ENCODE results near the gene ARFGAP1. TPM values are rescaled to one million over a fixed set of nuclear protein-coding genes. Genes with fewer than 3 reads are reported as not detected.

The ARFGAP1 gene
- total and polyA plus RNA-seq, 2 experiments from 2014 or later: 41.5 to 95.5 TPM

GRCh38 chr20:63292292-63292701 lies 19.7 kb downstream of the ARFGAP1 start:
- Histone ChIP-seq H3K4me1 (ENCODE audit: insufficient read depth) (peaks cover 22% of the 10 kb centered on the region), H3K79me2 (replicated peaks; ENCODE audit: insufficient read depth) (no peaks in the 10 kb centered on the region), H3K36me3 (ENCODE audit: insufficient read depth) (no peaks in the 10 kb centered on the region; the same call in 1 of the 2 replicates), H4K20me1 (replicated peaks; ENCODE audit: insufficient read depth) (no peaks in the 10 kb centered on the region), H3K4me2 (no peak overlapping the region), H3K9me2 (ENCODE audit: insufficient read depth) (no peaks in the 10 kb centered on the region), H2AFZ (no peak overlapping the region), H3K27ac (ENCODE audit: low read depth) (no peak overlapping the region), H3K27me3 (ENCODE audit: insufficient read depth) (no peaks in the 10 kb centered on the region), H3F3A (replicated peaks; ENCODE audit: low read depth) (no peaks in the 10 kb centered on the region), H3K4me3 (no peak overlapping the region)
- ATAC-seq: no peak
- Mint-ChIP-seq H3K27ac (no peak overlapping the region), H3K4me1 (peaks cover 21% of the 10 kb centered on the region), H3K4me3 (no peak overlapping the region), H3K27me3 (ENCODE audit: insufficient read depth, low read depth, poor library complexity) (peaks cover 28% of the 10 kb centered on the region), H3K9me3 (no peaks in the 10 kb centered on the region), H3K36me3 (ENCODE audit: low read depth) (peaks cover 8% of the 10 kb centered on the region)
- TF ChIP-seq STAT1 (IDR thresholded peaks at IDR 0.05; ENCODE audit: unreplicated experiment): no peak
- no peak for TF ChIP-seq EZH2phosphoT487 (IDR thresholded peaks at IDR 0.05; ENCODE audit: unreplicated experiment)
- no peak for TF ChIP-seq CREB1 (CRISPR knock-in tag; IDR thresholded peaks at IDR 0.05; ENCODE audit: low read depth)
- no peak for TF ChIP-seq POLR2AphosphoS5 (IDR thresholded peaks at IDR 0.05; ENCODE audit: low read depth)
- TF ChIP-seq NANOG (IDR thresholded peaks at IDR 0.05; ENCODE audit: borderline replicate concordance): no peak
- no peak for TF ChIP-seq ETS1 (IDR thresholded peaks at IDR 0.05)
- TF ChIP-seq REST (IDR thresholded peaks at IDR 0.05; ENCODE audit: unreplicated experiment): no peak
- TF ChIP-seq JUNB (IDR thresholded peaks at IDR 0.05; ENCODE audit: unreplicated experiment): no peak
- DNase-seq (ENCODE audit: low spot score): no peak

- Histone ChIP-seq H3K4me3 (no peak within 1 kb of the TSS), H3K4me2 (no peak within 1 kb of the TSS), H3K79me2 (replicated peaks; ENCODE audit: insufficient read depth) (no peaks in the 10 kb centered on the region), H4K20me1 (replicated peaks; ENCODE audit: insufficient read depth) (no peaks in the 10 kb centered on the region), H3K36me3 (ENCODE audit: insufficient read depth) (no peaks in the 10 kb centered on the region), H3K9me2 (ENCODE audit: insufficient read depth) (no peaks in the 10 kb centered on the region), H3F3A (replicated peaks; ENCODE audit: low read depth) (no peaks in the 10 kb centered on the region), H3K27ac (ENCODE audit: low read depth) (no peak within 1 kb of the TSS), H3K27me3 (ENCODE audit: insufficient read depth) (no peaks in the 10 kb centered on the region), H3K4me1 (ENCODE audit: insufficient read depth) (peaks cover 22% of the 10 kb centered on the region), H2AFZ (no peak within 1 kb of the TSS)
- H3K4me3 Mint-ChIP-seq: no peak within 1 kb of the TSS
- peaks cover 8% of the 10 kb centered on the region for H3K36me3 Mint-ChIP-seq (ENCODE audit: low read depth)
- ATAC-seq (no peak), DNase-seq (ENCODE audit: low spot score) (no peak)
- H3K27me3 Mint-ChIP-seq (ENCODE audit: insufficient read depth, low read depth, poor library complexity): peaks cover 28% of the 10 kb centered on the region
- no peak within 1 kb of the TSS for H3K27ac Mint-ChIP-seq
- TF ChIP-seq JUNB (IDR thresholded peaks at IDR 0.05; ENCODE audit: unreplicated experiment): no peak
- no peak for TF ChIP-seq CREB1 (CRISPR knock-in tag; IDR thresholded peaks at IDR 0.05; ENCODE audit: low read depth)
- TF ChIP-seq REST (IDR thresholded peaks at IDR 0.05; ENCODE audit: unreplicated experiment): no peak
- H3K9me3 Mint-ChIP-seq: no peaks in the 10 kb centered on the region
- peaks cover 21% of the 10 kb centered on the region for H3K4me1 Mint-ChIP-seq
These were observed 20.3 kb downstream of the ARFGAP1 start, which contains the start of gene COL20A1 for GRCh38 chr20:63292904-63293303. Gene COL20A1 (plus strand): TSS chr20:63293186. CDS start chr20:63295108, 1,922 bp downstream.
